C4-2B (cell line): ENCODE data around the gene ROR2.

ENCODE experiments used
- H3K27ac ChIP-seq: fragments of 450-650 bp; 2 replicates; pipeline ENCODE4 v1.5.1; 2017
- CTCF ChIP-seq: fragments of 450-650 bp; conservative IDR thresholded peaks from 2 replicates; pipeline ENCODE4 v1.5.1; 2017; ENCODE audit warnings: mild to moderate bottlenecking
- ZFX ChIP-seq: fragments of 450-650 bp; IDR thresholded peaks from 2 replicates; pipeline ENCODE4 v1.6.1; 2017

The ROR2 gene

GRCh38 chr9:91833096-91833877 is 116.7 kb downstream of the ROR2 start:
- no peak overlapping the region for H3K27ac ChIP-seq
- TF ChIP-seq CTCF = no peak
- no peak for TF ChIP-seq ZFX

GRCh38 chr9:91832322-91832721 is 117.7 kb downstream of the ROR2 start:
- no peak for TF ChIP-seq ZFX
- TF ChIP-seq CTCF = no peak
- no peak overlapping the region for H3K27ac ChIP-seq

GRCh38 chr9:91825866-91826265 is 124.2 kb downstream of the ROR2 start:
- no peak for TF ChIP-seq ZFX
- no peak for TF ChIP-seq CTCF
- H3K27ac ChIP-seq = no peak overlapping the region

- no peak overlapping the region for H3K27ac ChIP-seq
- TF ChIP-seq ZFX (no peak), CTCF (no peak)
These were observed 124.6 kb downstream of the ROR2 start for GRCh38 chr9:91825422-91825821.

- no peak overlapping the region for H3K27ac ChIP-seq
- no peak for TF ChIP-seq CTCF
- no peak for TF ChIP-seq ZFX
These were observed 125.3 kb downstream of the ROR2 start for GRCh38 chr9:91824601-91825305.

GRCh38 chr9:91824151-91824550 is 125.9 kb downstream of the ROR2 start:
- no peak overlapping the region for H3K27ac ChIP-seq
- TF ChIP-seq ZFX (no peak), CTCF (no peak)

- TF ChIP-seq CTCF = no peak
- TF ChIP-seq ZFX = no peak
These were observed 128.8 kb downstream of the ROR2 start for GRCh38 chr9:91820949-91821880.

More at GRCh38 chr9:91820949-91821880, 128.8 kb downstream of the ROR2 start:
- no peak overlapping the region for H3K27ac ChIP-seq
